DMS 273 treated with DMSO at 0.1 percent for 48 hours (cell line): Measurements from ENCODE around the gene TSPEAR.

Experiments used
- DNase-seq: peaks from one replicate; lab custom pipeline; 2025; lab: John Stamatoyannopoulos, UW

The TSPEAR gene

DNA sequence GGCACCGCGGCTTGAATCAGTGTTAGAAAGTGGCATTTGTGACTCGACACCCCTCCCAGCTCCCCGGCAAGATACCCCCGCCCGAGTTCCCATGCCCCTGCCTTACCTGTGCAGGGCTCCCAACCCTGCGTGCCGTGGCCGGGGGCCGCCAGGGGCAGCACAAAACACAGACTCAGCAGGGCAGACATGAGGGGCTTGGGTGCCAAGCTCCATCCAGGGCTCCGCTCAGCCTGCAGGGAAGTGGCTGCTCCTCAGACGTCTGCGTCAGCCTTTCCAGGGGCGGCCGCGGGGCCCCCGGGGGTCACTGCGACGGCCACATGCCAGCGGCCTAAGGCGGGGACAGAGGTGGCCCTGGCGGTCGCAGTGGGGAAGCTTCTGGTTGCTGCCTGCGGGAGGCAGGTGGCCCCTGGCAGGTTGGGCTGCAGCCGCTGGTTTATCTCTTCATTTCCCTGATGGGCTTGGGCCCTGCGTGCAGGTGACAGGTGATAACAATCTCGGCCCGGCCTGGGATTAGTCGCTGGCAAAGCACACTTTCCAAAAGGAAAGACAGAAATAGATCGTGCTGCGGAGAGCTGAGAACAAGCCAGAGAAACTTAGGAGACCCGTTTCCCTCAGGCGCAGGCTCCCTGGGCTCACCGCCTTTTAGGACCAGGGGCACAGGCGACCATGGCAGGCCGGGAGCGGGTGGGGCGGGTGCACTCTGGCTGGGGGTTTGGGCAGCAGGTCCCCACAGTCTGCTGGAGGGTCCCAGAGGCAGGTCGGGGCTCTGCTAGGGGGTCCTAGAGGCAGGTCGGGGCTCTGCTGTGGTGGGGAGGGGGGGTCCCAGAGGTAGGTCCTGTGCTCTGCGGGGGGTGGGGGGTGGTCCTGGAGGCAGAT lies at the start of gene TSPEAR:
TSS of gene TSPEAR (minus strand) at position 246 of the 876 bp plus-strand sequence. CDS start at position 188, 58 bp downstream.
- no peak for DNase-seq

DNA sequence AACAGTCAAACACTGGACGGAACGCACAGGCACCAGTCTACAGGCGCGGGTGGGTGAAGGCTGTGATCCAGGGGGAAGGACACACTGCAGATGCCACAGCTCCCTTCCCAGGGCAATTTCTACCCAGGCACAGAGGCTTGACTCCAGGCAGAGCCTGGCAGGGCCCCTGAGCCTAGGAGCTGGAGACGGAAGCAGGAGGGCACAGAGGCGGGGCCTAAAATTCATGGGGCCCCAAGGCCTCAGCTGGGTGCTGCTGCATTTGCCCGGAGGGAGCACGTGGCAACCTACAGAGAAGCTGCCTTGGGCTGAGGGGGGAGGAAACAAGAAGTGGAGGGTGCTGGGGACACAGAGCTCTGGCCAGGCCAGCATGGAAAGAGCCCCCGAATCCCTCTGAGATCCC lies 49.0 kb upstream of the TSPEAR start:
- DNase-seq: no peak

DNA sequence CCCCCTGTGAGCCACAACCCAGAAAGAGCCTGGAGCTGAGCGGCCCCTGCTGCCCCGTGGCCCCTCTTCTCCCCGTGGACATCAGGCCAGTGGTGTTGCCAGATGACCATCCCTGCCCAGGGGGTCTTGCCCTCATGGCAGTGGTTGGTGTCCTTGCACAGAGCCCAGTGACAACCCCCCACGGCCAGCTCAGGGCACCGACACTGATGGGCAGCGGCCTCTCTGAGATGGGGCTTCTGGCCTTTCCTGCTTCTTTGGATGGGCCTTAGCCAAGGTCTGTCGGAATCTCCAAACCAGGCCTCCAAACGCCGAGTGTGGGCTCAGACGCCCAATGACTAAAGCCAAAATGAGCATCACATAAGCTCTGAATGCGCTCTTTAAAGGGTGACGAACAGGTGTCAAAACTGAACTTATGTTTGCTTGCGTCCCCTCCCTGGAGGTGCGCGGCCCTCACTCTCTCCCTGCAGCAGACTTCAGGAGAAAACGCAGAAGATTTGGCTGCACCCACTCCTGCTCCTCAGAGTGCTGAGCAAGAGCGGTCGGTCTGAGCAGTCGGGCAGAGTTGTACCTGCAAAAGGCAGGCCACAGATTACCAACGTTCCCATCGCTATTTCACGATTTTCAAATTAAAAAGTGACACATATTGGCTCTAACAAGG lies 48.4 kb upstream of the TSPEAR start:
- no peak for DNase-seq

DNA sequence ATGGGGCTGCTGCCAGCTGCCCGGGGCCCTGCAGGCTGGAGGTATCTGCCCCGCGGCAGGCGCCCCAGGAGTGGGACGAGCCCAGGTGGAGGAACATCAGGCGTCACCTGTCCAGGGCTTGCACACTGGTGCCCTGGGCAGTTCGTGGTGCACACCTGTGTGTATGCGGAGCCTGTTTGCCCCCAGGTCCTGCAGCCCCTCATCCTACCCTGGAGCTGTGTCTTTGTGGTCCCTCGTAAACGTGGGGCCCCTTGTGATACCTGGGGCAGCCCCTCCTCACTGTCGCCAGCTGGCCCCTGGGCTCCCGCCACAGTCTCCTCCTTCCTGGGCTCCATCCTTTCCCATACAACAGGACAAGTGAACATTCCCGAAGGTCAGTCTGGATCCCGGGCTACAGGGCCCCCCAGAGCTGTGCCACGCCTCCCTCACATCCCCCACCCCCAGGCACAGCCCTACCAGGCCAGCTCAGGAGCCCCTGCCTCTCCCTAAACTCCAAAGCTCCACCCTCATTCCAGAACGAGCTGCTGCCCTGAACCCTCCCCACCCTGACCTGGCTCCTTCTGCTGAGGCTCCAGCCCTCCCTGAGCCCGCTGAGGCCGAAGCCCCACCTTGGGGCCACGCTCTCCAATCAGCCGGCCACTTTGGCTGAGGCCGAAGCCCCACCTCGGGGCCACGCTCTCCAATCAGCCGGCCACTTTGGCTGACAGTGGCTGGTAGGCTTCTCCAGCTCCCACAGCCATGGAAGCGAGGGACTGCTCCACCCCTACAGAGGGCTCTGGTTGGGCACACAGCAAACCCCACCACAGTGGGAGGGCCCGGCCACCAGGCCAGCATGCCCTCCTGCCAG lies 47.6 kb upstream of the TSPEAR start:
- DNase-seq: no peak

DNA sequence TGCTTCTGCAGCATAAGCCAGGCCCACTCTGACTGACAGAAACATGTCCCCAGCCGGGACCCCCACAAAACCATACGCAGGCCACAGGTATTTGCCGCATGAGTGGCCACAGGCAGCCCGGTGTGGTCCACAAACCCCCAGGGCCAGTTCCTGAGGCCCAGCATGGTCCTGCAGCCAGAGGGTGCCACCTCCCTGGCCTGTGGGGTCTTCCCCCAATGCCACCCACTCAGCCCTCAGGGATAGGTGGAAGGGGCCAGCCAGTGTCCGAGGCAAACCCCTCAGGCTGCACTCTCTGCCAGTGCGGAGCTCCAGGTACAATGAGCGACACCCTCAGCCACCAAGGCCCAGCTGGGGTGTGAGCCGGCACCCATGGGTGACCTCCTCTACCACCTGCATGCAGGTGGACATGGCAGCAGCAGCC lies 46.8 kb upstream of the TSPEAR start:
- no peak for DNase-seq

DNA sequence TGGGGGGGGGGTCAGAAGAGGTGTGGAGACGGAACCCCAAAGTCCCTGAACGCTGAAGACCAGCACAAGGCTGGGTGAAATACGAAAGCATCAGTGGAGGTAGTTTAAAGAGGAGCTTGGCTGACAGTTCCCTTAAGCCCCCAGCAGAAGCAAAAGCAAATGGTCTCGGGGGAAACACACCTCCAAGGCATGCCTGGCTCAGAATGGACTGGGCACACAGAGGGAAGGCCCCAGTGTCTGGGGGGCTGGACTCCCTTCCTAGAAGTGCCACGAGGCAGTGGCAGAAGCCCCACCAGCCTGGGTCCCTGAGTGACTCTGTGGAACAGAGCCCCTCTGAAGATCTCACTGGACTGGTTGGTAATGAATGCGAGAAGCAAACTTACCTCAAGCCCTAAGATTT lies 46.4 kb upstream of the TSPEAR start:
- DNase-seq: no peak

DNA sequence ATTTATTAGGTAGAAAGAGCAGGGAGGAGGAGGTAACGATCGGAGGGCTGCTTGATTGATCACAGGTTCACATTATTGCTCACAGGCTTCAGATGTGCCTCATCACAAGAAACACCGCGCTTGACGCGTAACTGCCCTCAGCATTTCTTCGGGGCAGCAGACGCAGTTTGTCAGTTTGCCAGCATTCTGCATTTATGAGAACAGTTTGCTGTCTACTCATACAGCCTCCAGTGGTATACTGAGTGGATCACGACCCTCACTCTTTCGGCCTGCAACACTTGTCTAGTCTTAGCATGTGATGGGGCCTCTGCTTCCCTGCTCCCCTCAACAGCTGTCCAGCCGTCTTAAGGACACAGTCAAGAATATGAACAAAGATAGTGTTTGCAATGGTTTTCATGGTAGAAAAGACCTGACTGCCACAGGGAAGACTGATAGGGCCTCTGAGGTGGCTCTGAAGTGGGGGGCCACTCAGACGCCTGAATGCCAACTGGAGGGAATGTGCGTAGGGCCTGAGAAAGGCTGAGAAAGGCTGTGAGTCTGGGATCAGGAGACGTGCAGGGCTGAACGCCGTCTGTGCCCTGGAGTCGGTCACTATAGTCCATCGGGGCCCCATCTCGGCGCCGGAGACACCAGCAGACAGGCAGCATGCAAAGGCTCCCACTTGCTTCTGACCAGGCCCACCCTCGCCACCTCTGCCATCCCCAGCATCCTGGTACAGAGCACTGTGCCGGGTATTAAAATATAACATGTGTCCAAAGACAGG lies 45.2 kb upstream of the TSPEAR start:
- DNase-seq: no peak

DNA sequence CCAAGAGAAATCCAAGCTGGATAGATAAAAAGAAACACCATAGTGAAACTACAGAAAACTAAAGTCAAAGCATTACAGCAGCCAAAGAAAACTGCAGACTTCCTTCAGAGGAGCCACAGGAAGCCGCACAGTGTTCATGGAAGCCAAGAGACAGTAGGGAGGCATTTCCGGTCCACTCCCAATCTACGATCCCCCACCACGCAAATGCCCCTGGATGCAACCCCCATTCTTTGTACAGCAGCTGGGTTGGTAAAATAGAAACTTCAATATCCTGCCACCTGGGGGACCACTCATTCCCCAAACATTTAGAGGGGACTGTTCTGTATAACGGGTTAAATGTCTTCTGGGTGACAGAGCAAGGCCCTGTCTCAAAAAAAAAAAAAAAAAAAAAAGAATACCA lies 43.9 kb upstream of the TSPEAR start:
- DNase-seq: no peak

DNA sequence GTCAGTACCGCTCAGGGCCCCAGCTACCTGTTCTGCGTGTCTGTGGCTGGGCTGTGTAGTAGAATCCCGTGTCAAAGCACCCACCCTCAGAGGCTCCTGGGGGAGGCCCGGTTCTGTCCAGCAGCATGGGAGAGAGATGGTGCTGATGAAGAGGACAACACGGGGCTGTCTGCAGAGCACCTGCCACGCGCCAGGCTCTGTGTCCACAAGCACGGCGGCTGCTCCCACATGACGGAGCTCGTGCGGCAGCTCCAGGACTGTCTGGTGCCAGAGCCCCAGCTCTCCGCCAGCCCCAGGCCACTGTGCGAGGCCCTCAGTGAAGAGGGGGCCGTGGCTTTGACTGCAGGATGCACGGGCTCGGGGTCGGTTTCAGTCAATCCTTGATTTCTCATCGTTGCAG lies 42.0 kb upstream of the TSPEAR start:
- DNase-seq: no peak

DNA sequence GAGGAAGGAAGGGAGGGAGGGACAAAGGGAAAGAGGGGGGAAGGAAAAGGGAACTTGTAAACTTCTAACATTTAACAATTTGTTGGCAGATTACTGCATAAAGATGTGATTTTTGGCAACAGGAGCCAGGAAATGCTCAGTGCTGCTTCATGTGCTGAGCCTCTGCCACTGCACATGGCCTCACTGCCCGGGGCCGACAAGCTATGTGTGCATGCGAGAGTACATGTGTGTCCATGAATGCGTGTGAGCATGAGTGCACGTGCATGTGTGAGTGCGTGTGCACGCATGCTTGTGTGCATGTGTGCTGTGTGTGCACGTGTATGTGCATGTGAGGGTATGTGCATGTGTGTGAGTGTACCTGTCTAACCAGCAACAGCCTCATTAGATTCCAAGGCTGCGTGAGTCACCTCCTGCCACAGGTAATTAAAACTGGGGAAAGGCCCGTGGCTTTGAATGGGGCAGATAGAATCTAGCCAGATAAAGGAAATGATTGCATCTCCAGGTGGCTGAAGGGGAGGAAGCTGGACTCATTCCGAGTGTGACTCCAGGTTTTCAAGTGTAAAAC lies 41.4 kb upstream of the TSPEAR start:
- DNase-seq: no peak

DNA sequence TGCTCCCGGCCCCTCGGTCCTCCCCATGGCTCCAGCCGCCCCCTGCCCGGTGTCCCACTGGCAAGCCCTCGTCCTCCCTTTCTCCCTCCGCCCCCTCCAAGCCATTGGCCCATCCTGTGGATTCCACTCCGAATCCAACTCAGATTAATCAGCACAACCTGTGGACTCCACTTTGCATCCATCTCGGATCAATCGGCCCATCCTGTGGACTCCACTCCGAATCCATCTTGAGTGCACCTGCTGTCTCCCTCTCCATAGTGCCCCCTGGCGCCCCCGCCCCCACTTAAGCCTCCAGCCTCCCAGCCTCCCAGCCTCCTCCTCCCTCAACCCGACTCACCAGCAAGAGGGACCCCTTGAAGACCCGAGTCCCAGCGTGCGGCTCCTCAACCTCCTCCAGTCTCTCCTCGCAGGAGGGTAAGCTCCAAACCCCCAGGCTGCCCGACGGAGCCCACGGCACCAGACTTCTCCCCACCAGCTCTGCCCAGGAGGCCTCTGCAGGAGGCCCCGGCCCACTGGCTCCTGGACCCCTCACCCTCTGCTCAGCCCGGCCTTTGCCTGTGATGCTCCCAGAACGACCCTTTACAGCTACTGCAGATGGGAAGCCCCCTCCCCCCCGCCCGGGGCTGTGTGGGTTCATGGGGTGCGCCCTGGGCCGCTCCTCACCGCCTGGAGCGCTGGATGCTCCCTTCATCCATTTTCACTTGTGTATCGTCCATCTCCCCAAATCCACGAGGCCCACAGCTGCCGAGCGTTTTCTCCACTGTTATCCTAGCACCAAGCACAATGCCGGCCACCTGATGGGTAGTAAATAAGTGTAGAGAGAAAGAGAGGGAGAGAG lies 40.6 kb upstream of the TSPEAR start:
- no peak for DNase-seq

DNA sequence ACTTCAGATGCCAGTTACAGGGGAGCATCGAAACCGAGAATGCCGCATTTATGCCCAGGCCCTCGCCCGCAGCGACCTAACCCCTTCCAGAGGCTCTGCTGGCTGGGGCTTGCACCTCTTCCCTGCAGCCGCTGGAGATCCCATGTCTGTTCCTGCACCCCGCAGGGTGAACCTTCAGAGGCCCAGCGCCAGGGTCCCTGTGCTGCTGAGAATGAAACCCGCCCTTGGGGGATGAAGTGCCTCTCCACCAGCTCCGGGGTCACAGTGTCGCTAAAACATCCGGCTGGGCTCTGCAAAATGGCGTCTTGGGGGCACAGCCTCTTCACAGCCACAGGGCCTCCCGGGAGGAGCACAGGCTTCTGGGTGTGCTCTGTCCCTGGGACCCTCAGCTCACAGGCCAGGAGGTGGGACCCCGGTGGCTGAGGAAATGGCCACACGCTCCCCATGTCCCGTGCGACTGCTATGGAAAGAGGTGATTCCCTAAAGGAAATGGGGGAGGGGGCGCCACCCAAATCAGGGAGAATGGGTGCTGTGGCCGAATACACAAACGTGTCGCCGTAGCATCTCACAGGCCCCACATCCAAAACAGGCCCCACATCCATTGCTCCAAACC lies 39.9 kb upstream of the TSPEAR start:
- DNase-seq: no peak

DNA sequence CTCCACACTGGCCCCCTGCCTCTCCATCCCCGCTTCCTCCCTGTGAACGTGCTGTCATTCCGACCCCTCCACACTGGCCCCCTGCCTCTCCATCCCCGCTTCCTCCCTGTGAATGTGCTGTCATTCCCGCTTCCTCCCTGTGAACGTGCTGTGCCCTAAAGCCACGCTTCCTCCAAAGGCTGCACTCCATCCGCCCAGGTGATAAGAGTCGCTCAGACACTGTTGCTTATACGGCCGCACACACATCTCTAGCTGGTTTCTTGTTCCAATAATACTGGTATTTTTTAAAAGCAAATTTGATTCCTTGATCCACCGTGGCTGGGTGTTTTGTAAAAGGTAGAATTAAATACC lies 39.3 kb upstream of the TSPEAR start:
- DNase-seq: no peak

DNA sequence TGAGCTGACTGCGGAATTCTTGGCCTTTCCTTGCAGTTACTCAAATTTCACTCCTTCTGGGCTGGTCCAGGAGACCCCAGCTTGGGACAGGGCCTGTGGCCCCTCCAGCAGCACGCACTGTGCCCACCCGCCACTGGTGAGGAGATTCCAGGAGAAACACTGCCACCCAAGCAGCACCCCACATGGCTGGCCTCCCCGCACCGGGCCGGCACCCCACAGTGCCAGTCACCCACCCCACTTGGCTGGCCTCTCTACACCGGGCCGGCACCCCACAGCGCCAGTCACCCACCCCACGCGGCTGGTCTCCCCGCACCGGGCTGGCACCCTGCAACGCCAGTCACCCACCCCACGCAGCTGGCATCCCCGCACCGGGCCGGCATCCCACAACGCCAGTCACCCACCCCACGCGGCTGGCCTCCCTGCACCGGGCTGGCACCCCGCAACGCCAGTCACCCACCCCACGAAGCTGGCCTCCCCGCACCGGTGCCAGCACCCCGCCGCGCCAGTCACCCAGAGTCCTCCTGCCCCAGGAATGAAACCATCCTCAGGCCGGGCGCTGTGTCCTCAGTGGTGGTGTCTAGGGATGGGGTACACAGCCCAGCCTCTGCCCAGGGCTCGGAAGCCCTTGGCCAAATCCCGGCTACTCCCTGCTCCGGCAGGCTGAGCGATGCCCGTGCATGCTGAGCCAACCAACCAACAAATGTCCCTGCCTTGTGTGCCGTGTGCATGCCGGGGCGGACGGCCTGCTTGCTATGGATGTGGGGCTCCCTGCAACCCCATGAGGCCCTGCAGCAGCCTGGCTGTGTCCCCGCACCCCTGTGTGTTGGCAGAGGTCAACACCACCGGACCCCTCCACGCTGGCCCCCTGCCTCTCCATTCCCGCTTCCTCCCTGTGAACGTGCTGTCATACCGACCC lies 38.6 kb upstream of the TSPEAR start:
- no peak for DNase-seq

DNA sequence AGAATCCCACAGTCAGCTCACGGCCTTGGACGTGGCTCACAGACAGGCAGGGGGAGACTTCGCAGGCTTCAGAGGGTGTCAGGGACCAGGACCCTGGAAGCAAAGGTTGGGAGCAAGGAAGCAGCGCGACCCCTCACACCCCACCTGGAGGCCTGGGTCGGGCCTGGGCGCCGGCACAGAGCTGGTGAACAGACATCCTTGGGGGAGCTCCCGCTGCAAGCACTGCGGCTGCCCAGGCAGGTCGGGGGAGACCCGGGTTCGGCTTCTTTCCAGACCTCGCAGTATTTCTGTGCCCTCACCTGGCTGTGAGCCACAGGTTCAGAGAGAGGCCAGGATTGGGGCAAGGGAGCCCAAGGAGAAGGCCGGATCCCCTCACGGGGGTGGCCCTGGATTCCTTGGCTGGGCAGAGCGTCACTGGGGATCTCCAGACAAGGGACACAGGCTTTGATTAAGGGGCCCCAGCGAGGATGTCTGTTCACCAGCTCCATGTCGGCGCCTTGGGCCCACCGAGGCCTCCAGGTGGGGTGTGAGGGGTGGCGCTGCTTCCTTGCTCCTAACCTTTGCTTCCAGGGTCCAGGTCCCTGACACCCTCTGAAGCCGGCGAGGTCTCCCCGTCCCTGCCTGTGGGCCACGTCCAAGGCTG lies 37.9 kb upstream of the TSPEAR start:
- DNase-seq: no peak

DNA sequence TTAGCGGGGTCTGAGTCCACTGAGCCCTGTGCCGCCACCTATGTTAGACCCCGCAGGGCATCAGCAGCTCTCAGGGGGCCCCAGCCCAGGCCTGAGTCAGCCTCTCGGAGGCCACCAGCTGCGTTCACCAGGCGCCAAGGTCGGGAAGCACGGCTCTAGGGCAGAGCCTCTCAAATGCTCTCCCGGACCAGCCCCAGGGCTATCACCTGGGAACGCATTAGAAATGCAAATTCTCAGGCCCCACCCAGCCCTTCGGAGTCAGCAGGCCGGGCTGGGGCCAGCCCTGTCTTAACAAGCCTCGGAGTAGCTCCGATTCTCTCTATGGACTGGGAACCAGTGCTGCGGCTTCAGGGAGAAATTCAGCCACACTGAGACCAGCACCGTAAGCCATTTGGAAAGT lies 37.2 kb upstream of the TSPEAR start:
- DNase-seq: no peak

DNA sequence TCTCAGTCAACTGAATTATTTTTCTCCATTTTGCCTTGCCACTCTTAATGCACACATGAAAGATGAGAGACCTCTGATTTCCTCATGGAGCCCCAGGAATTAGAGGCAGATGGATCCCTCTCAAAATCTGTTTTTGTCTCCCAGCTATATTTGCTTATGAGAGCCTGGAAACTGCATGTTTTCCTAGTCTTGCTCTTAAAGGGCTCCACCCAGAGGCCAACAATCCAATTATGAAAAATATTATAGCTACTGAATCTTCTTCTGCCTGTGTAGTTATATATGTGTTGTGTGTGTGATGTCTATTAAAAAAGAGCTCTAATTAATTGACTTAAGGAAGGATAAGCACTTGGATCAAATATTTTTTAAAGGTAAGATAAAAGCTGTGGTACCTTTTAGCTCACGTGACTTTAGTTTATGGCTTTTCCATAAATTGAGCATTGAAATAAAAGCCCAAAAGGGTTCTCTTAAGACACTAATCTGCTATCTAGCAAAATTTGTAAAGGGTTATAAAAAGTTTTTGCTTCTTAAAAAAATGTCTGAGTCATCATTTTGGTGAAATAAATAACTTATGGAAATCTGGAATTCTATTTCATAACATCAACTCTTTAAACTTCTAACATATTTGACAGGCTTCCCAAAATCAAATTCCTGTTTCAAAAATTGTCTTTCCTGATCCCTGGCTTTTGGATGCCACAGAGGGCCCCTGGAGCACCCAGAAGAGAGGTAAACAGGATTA lies 31.2 kb upstream of the TSPEAR start:
- DNase-seq: no peak

DNA sequence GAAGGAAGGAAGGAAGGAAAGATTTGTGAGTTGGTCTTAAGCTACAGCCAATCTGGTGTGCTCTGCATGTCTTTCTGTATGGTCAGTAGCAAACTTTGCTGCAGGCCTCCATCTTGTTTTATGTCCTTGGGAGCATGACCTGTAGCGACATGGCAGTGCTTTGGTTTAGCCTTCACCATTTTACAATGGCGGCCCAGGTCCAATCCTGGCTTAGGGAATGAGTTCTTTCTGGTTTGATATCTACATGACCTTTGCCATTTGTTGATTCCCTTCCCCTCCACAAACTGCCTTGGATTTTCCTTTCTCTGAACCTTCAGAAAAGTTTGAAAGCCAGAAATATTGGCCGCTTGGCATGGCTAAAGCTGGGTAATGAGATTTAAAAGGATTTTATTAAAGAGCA lies 30.5 kb upstream of the TSPEAR start:
- no peak for DNase-seq
